K562 (cell line): Measurements from ENCODE around the gene CLIP1.
"Not testable (repeated sequence)": the region's sequence is repeated elsewhere in the genome, so short reads cannot be mapped to it uniquely, and the experiment has no call there.

ENCODE experiments used
- BACH1 ChIP-seq: fragments of 200-800 bp; sonication (Bioruptor generic); IDR thresholded peaks from 2 replicates; pipeline ENCODE4 v1.6.1; 2016; ENCODE audit warnings: missing genetic modification characterization, missing compliant biosample characterization
- CBX5 ChIP-seq: IDR thresholded peaks from 2 replicates; pipeline ENCODE4 v1.6.1; 2014; ENCODE audit warnings: low read depth, borderline replicate concordance
- CTCF ChIP-seq, 3 experiments: IDR thresholded peaks in 2 of 3; conservative IDR thresholded peaks in 1 of 3; 2 replicates each; pipeline ENCODE4 v1.5.1; 2011 to 2012; ENCODE audit warnings: low read length in 3 of 3, mild to moderate bottlenecking in 3 of 3, control low read depth in 2 of 3, improper control_type of control experiment in 1 of 3, inconsistent platforms in 1 of 3, low read depth in 1 of 3, mixed read lengths in 1 of 3, moderate library complexity in 1 of 3; ENCODE audit not compliant: insufficient read depth in 2 of 3
- PHF21A ChIP-seq: fragments of 450-650 bp; IDR thresholded peaks from 2 replicates; pipeline ENCODE4 v1.6.1; 2017; ENCODE audit warnings: low read depth, borderline replicate concordance
- SPI1 ChIP-seq: IDR thresholded peaks from 2 replicates; pipeline ENCODE4 v1.6.1; 2011; ENCODE audit warnings: low read depth, low read length, control low read depth, borderline replicate concordance
- SRF ChIP-seq, 2 experiments: fragments of 250-450, 450-650 bp in 1 of 2; sonication (Bioruptor Pico) in 1 of 2; sonication (generic) in 1 of 2; formaldehyde crosslinking; IDR thresholded peaks; 2 replicates each; pipeline versions ENCODE4 v1.5.0 to v1.5.1; 2020 to 2022; ENCODE audit warnings: mild to moderate bottlenecking in 1 of 2, missing genetic modification reagents in 1 of 2
- ZNF197 ChIP-seq: fragments of 200-800 bp; sonication (Bioruptor generic); IDR thresholded peaks from 2 replicates; pipeline ENCODE4 v1.6.1; 2016; ENCODE audit warnings: low read depth, missing genetic modification characterization, missing compliant biosample characterization

- TF ChIP-seq SPI1; CBX5; CTCF (IDR thresholded peaks at IDR 0.05 in 2 of 3, conservative IDR thresholded peaks at IDR 0.05 in 1 of 3; ENCODE audit: insufficient read depth in 2 of 3, low read depth in 1 of 3, low read length in 3 of 3); SRF (CRISPR knock-in tag; IDR thresholded peaks at IDR 0.05); ZNF197; PHF21A; BACH1 (tag): not testable (repeated sequence)
Observed at GRCh38 chr12:122429043-122429442, 6.6 kb upstream of the CLIP1 start.
